Right forelimb (tissue), 1 donor: Measurements from ENCODE around the gene ATP5IF1.

Experiments used
- DNase-seq: peaks from one replicate; pipeline ENCODE4 v3.0.0-alpha.2; 2018

The ATP5IF1 gene

DNA sequence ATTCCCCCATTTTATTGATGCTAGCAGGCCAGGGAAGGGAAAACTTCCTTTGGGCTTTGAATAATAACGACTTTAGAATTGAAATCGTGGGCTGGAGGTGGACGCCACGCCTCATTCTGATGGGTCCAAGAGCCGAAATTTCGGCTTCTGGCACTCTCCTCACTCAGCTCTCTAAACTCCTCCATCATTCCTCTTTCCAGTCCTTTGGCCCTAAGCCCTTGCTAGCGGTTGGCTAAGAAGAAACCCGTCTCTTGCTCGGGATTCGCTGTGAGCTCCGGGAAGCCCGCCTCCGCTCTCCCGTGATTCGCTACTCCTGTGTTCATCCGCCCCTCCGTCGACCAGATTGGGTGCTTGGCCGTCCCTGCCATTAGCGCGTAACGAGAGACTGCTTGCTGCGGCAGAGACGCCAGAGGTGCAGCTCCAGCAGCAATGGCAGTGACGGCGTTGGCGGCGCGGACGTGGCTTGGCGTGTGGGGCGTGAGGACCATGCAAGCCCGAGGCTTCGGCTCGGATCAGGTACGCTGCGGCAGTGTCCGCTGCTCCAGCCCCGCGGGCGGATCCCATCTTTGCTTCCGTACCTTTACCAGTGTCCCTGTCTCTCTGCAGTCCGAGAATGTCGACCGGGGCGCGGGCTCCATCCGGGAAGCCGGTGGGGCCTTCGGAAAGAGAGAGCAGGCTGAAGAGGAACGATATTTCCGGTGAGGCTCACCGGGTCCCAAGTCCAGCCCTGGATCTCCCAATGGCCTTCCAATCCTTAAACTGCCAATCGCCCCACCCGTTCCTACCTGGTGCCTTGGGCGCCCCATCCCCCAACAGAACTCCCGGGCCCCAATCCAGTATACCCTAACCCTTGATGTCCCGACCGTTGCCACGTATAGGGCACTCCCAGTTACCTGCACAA is at the start of gene ATP5IF1:
Gene ATP5IF1, plus strand, starts transcription at position 370 of the 901 bp plus-strand sequence. Its CDS starts 60 bp downstream, at position 430.
- peak; percentile 97 for DNase-seq

DNA sequence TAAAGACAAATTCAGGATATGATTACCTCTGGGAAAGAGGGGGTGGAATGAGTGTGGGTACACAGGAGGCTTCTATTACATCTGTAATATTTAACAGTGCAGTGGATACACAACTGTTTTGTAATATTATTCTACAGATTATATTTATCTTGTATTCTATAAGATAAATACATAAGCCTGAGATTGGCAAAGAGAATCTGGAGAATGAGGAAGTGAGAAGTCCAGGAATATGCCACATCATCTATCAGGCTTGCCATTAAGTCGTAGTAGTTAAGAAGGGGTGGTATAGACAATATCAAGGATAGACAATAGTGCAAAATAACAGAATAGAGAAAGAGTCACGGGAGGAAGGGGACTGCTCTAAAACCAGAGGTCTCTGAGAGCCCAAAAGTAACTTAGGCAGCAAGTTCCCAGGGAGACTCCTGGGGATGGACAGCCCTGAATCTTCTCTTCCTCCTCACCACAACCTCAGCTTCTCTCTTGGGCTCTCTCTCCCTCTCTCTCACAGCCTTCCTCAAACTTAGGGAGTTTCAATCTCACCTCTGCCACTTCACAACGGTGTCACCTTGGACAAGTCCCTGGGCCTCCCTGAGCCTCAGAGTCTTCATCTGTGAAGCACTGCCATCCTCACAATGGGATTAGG is 45.5 kb upstream of the ATP5IF1 start:
- no peak for DNase-seq

DNA sequence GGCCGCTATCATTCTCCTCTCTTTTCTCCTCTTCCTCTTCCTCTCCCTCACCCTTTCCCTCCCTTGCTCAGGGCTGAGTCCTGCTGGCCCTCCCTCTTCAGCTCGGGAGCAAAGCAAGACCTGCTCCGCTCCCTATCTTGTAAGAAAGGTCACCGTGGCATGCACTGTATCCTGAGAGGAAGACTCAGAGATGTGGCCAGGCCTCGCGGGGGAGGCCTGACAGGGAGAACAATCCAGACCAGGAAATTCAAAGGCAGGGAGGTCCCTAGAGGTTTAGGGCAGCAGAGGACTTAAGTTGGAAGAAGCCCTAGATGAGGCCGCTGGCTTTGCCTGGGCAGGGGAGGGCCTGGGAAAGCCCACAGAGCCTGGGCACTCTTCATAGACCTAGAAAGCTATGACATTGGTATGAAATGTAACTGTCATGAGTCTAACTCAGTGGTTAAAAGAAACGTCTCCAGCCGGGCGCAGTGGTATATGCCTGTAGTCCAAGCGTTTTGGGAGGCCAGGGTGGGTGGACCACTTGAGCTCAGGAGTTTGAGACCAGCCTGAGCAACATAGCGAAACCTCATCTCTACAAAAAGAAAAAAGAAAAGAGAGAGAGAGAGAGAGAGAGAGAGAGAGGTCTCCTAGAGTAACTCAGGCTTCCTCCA is 44.8 kb upstream of the ATP5IF1 start:
- no peak for DNase-seq

DNA sequence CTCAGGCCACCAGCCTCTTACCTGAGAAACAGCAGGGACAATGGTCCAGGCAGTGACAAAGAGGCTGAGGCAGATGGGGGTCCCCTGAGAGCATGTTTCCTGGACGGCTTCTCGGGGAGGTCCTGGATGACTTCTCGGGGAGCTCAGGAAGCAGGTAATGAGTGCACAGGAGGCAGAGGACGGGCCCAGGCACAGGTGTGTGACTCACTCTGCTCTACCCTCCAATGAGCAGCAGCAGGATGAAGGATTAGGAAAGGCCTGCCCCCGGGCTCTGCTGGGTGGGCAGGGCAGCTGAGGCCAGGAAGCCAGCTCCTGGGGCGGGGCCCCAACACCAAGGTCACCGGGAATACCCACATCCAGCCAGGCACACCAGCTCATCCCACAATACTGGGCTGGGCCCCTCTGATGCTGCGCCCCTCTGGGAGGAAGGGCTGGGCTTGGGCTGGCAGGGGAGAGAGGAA is 42.2 kb upstream of the ATP5IF1 start:
- no peak for DNase-seq

DNA sequence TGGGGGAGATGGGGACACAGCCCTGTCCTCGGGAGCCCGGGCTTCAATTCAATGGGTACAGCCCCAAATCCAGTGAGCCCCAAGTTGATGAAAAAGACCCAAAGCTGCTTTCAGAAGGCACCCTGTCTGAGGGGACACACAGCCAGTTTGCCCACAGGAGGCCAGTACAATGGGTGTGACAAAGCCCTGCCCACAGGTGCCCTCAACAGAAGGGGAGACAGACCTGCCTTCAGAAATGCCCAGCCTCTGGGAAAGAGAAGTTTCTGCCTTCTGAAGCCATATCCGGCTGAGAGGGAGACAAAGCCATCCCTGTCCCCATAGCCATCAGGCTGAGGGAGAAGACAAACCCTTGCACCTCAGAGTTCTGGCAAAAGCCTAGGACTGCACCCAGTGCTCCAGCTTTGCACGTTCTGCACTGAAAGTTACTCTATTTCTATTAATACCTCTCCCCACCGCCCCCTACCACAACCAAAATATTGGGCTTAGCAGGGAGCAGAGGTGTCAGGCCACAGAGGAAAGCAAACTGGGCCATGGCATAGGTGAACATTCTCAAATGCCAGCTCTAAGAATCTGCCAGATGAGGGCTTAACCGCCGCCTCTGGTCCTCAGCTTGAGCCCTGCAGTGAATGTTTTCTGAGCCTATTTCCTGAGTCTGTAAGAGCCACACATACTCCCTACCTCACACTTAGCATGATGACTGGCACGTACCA is 41.4 kb upstream of the ATP5IF1 start:
- DNase-seq: no peak

DNA sequence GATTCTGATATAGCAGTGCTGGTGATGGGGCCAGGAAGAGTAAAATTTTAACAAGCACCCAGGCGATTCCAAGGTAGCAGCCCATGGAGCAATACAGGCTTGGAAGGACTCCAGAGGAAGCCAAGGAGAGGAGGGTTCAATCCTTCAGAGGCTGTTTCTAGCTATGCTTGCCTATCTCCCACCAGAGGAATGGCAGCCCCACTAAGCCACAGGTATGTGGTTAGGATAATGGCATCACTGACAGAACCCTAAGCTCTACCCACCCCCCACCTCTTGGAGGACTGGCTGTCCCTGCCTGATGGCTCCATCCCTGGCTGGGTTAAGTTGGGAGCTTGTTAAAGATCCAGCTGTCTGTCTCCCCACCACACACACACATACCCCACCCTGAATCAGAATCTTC is 40.1 kb upstream of the ATP5IF1 start:
- no peak for DNase-seq

DNA sequence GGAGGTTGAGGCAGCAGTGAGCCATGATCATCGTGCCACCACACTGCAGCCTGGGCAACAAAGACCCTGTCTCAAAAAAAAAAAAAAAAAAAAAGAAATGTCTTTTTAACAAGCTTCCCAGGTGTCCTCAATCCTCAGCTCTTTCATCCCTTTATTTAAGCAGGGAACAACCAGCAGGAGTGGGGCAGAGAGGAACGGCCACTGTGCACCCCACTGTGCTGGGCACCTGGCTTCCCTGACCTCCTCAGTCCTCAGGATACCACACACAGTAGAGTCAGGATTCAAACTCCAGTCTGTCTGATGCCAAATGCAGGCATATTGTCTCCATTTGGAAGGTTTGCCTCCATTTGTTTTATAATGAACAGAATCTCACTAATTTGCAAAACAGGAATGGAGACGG is 39.6 kb upstream of the ATP5IF1 start:
- no peak for DNase-seq

DNA sequence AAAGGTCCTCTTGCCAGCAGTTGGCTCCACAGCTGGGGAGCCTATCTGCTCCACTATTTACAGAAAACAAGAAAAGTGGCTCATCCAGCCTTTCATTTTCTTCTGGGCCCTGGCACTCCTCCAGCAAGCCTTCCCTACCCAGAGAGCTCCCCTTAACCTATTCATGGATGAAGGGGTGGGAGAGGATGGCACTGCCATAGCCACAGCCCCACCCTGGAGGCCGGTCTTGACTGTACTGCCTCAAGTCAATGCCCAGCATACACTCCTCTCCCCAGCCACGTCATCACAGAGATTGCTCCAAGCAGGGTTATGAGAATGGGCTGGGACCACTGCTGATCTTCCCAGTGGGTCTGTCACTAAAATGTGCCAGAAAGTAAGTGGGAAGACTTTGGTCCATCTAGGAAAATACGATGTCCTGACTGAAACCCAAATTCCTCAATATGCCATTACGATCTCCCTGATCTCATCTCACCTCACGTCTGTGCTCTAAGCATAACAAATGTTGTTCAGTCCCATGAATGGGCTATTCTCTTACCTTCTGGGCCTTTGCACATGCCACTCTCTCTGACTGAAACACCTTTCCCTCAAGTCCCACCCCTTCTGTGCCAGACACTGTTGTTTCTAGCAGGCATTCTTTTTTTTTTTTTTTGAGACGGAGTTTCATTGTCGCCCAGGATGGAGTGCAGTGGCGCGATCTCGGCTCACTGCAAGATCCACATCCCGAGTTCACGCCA is 38.1 kb upstream of the ATP5IF1 start:
- no peak for DNase-seq

DNA sequence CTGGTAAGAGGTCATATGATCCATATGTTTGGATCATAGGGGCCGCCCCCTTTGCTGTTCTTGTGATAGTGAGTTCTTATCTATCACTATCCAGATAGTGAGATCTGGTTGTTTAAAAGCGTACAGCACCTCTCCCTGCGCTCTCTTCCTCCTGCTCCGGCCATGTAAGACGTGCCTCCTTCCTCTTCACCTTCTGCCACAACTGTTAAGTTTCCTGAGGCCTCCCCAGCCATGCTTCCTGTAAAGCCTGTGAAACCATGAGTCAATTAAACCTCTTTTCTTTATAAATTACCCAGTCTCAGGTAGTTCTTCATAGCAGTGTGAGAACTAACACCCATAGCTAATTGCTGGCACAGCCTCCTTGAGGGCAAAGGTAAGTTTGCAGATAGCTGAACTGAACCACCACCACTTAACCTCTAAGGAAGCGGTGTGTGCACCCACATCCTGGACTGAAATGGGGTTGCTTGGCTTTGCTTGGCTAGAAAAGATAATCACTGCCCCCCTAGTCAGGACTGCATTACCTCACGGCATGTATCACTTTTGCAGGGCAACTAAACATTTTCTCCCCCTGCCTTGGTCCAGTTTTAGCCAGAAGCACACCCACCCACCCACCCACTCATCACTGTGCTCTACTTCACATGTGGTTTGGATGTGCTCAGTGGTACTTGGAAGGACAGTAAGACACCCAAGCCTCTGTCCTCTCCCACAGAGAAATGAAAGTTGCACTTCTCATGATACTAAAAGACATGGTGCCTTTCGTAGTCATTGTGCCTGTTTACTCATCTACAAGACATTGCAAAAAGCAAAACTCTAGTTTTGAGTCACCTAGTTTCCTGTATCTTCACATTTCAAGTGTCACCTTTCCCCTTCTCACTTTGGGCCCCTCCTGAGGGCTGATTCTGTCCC is 36.3 kb upstream of the ATP5IF1 start:
- DNase-seq: no peak

DNA sequence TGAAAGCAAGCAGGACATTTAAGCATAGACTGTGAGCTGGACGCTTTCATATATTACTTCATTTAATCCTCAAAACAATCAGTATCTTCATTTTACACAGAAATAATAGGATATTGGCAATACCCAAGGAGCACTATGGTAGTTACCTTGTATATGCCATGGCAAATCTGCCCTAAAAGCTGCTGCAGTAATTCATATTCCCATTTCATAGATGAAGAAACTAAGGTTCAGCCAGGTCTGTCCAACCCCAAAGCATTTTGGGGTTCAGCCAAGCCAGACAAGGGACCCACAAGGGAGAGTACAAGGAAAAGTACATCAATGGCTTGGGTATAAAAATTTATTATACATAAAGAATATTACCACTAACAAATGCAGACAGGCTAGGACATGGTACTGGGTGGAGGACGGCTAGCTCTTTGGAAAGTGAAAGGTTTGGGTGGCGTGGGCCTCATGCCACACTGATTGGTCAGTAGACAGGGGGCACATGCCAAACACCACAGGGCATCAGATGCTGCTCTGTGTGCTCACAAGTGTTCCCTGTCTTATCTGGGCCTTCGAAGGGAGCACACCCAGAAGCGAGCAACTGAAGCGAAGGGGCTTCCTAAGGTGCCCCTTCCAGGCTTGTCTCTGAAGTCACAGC is 35.6 kb upstream of the ATP5IF1 start:
- no peak for DNase-seq

DNA sequence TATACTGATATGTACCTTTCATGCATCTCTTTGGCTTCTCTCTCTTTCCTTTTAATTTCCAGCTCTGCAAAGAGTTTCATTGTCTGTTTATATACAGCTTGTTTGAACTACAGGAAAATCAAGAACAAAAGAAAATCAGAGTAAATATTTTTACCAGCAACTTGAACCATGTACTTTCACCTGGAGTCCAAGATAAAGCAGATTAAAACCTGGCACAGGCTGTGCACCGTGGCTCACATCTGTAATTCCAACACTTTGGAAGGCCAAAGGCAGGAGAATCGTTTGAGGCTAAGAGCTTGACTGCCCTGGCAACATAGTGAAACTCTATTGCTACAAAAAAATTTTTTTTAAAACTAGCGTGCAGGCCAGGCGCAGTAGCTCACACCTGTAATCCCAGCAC is 30.7 kb upstream of the ATP5IF1 start:
- no peak for DNase-seq

DNA sequence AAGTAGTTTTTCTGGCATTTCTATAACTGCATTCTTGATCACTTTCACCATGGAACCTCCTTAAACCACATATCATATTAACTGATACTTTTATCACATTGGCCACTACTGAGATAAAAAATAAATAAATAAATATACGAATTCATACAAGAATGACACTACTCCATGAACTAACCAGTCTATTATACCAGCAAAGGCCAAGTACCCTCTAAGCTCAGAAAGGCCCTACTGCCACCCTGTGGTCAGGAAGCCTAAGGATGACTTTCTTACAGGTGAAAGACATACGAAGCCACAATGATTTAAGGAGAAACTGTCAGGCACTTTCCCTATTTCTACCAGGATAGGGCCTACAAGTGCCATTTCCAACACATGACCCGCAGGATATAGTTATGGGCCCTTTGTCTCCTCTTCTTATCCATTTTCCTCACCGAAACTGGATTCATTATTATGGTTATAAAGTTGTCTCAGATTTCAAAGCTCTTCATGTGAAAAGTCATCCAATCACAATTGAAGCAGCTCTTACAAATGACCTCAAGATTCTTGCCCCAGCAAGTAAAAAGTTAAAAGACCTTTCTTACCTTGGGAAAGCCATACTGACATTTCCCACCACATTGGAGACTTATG is 27.0 kb upstream of the ATP5IF1 start:
- DNase-seq: no peak

DNA sequence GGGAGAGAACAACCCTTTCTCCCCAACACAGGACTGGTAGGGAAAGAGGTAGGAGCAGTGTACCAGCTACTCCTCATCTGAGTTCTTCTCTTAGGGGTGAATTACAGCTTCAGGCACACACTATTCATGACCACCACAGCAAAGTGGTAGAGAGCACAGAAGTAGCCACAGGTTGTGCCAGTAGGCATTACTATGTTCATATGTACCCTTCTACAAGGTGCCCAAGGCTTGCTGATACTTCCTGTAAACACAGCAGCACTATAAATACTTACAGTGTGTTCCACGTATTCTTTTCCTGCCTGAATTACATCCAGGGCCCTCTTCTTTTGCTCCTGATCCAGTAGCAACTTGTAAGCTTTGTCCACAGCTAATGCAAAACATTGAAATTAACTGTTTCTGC is 26.2 kb upstream of the ATP5IF1 start:
- no peak for DNase-seq

DNA sequence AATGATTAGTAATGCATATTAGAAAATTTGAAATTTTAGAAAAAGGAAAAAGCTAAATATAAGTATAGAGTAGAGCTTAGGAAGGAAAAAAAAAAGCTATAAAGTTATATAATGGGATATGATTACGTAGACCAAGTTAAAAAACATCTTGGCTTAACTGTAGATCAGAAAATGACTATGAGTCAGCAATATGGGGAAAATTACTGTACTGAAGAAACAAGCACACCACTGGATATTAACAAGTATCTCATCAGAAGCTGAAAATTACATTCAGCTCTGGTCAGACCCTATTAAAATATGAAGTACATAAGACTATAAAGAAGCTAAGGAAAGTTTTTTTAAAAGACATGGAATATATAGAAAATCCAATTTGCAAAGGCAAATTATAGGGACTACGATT is 22.6 kb upstream of the ATP5IF1 start:
- DNase-seq: no peak

DNA sequence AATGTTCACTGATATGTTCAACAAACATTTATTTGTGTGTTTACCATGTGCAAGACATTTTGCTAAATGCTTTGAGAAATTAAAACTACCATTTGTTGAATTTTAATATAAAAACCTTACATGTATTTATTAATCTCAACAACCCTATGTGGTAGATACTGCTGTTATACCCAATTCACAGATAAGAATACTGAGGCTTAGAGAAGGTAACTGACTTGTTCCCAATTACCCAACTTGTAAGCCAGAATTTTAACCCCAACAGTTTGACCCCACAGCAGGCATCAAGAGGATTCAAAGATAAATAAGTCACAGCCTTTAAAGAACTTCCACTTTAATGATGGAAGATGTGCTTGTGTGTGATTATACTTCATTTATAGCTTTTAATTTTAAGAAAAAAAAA is 6.8 kb upstream of the ATP5IF1 start:
- no peak for DNase-seq

DNA sequence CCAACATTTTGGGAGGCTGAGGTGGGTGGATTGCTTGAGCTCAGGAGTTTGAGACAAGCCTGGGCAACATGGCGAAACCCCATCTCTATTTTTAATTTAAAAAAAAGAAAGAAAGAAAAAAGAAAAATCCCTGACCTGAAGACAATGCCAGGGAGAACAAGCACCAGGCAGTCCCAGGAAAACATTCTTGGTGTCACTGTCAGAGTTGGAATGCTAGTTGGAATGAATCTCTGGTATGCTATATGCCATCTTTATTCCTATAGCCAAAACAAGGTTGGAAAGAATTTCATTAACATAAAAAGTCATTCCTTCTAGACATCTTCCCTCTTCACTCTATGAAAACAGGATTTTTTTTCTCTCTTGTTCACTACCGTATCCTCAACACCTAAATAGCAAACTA is 5.9 kb upstream of the ATP5IF1 start:
- no peak for DNase-seq

DNA sequence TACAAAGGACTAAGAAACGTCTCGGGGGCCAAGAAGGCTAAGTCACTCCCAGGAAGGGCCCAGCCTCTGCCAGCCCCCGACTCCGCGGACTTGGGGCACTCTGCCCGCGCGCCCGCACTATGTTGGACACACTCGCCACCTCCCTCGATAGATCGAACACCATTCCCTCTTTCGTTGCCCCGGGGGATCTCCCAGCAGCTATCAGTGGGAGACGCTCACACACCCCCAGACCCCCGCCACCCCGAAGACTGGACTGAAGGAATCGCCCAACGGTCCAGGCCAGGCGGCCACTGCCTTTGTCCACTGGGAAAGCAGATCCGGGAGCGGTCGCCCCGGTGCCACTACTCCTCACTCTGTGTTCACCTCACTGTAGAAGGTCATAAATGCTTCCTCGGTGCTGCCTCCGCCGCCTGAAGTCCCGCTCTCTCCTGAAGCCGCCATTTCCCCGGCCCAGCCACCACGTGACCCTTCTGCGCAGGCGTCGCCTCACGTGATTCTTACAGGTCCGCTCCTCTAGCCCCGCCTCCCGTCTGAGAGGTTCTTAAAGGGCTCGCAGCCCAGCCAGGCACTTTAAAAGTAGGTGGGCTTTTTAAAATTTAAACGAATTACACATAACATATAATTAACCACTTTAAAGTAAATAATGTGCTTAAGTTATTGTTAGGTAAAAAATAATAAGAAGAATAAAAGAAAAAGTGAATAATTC is 3.2 kb upstream of the ATP5IF1 start, which contains the start of gene DNAJC8:
Gene DNAJC8, minus strand, starts transcription at position 472 of the 706 bp plus-strand sequence. Its CDS starts 31 bp downstream, at position 441.
- DNase-seq: peak; percentile 93

DNA sequence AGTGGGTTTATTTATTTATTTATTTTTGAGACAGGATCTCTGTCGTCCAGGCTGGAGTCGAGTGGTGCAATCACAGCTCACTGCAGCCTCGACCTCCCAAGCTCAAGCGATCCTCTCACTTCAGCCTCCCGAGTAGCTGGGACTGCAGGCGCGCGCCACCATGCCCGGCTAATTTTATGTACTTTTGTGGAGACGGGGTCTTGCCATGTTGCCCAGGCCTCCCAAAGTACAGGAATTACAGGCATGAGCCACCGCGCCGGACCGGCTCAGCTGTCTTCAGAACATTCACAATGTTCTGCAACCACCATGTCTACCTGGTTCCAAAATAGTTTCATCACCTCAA is 2.7 kb upstream of the ATP5IF1 start:
- no peak for DNase-seq

DNA sequence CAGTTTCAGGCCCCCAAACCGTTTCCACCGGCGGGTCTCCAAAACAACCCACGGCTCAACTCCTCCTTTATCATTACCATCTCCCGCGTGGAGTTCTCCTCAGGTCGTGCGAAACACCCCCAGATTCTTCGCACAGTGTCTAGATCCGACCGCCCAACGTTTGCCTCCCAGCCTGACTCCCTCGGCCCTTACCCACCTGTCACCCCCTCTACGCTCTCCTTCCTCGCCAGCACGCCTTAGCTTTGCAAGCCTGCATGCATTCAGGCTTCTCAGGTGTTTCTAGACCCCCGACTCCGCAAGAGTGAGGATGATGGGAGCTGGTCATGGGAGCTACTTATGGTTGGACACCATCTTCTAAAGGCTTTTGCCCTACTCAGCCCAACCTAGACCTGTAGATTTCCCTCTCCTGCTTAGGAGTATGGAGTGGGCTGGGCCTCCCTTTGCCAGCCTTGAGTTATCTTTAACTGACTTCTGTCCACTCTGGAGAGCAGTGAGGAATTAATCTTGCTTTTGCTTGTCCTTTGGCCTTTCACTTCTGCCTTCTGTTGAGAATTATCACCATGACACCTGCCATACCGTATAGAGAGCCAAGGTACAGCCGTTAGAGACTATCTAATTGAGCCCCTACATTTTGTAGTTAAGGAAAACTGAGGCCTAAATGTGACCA is 865 bp downstream of the ATP5IF1 start:
- DNase-seq: no peak
